ENCODE data around the gene TESK2.
A peak's percentile ranks its signal among the peaks of the same experiment; 100 is the strongest.

- no peak for TF ChIP-seq ZNF274 (IDR thresholded peaks at IDR 0.05; ENCODE audit: low read depth, low read length)
- no peak for TF ChIP-seq EZH2 (IDR thresholded peaks at IDR 0.05)
- TF ChIP-seq, protein P1, sequence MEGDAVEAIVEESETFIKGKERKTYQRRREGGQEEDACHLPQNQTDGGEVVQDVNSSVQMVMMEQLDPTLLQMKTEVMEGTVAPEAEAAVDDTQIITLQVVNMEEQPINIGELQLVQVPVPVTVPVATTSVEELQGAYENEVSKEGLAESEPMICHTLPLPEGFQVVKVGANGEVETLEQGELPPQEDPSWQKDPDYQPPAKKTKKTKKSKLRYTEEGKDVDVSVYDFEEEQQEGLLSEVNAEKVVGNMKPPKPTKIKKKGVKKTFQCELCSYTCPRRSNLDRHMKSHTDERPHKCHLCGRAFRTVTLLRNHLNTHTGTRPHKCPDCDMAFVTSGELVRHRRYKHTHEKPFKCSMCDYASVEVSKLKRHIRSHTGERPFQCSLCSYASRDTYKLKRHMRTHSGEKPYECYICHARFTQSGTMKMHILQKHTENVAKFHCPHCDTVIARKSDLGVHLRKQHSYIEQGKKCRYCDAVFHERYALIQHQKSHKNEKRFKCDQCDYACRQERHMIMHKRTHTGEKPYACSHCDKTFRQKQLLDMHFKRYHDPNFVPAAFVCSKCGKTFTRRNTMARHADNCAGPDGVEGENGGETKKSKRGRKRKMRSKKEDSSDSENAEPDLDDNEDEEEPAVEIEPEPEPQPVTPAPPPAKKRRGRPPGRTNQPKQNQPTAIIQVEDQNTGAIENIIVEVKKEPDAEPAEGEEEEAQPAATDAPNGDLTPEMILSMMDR (IDR thresholded peaks at IDR 0.05 in 2 of 3, conservative IDR thresholded peaks at IDR 0.05 in 1 of 3; ENCODE audit: borderline replicate concordance in 1 of 3, insufficient read depth in 1 of 3, low read depth in 2 of 3, low read length in 2 of 3), result no peak
- no peak for TF ChIP-seq RAD21 (IDR thresholded peaks at IDR 0.05; ENCODE audit: low read depth)
- TF ChIP-seq YY1 (IDR thresholded peaks at IDR 0.05; ENCODE audit: extremely low read depth, insufficient replicate concordance, low read depth, low read length), result peak; percentile 84
- no peak; the same call in 1 of the 2 replicates for TF ChIP-seq SRF (IDR thresholded peaks at IDR 0.05; ENCODE audit: low read depth)
- TF ChIP-seq POLR2A (IDR thresholded peaks at IDR 0.05; ENCODE audit: borderline replicate concordance, extremely low read depth, insufficient read depth, insufficient read length), result peak; percentile 46
- TF ChIP-seq EZH2phosphoT487 (IDR thresholded peaks at IDR 0.05; ENCODE audit: borderline replicate concordance), result no peak
- no peak for TF ChIP-seq REST (IDR thresholded peaks at IDR 0.05; ENCODE audit: low read depth)
- TF ChIP-seq ZFX (IDR thresholded peaks at IDR 0.05), result peak; percentile 52; the same call in 1 of the 2 replicates
- peak; percentile 87 for TF ChIP-seq POLR2AphosphoS5 (IDR thresholded peaks at IDR 0.05; ENCODE audit: low read depth, low read length)
- TF ChIP-seq SP1 (IDR thresholded peaks at IDR 0.05; ENCODE audit: low read depth), result peak; percentile 69
Observed at GRCh38 chr1:45339789-45340558, 151.0 kb downstream of the TESK2 start, which contains the start of the genes MUTYH and TOE1.
